ENCODE data around the gene SPTLC2.

Gene SPTLC2

GRCh38 chr14:77498120-77498979, 118.1 kb downstream of the SPTLC2 start, which contains the start of gene ISM2:
Gene ISM2 (minus strand): TSS chr14:77498816. CDS start chr14:77498793, 23 bp downstream.
- peaks cover 24% of the 10 kb centered on the region for H3K27me3 ChIP-seq (replicated peaks)
- no peaks in the 10 kb centered on the region for H3K36me3 ChIP-seq (replicated peaks)
- peak within 1 kb of the TSS; percentile 42 for H3K4me3 ChIP-seq (ENCODE audit: low read depth, low read length)
- no peak within 1 kb of the TSS for H3K27ac ChIP-seq
- peak; percentile 2 for DNase-seq
- TF ChIP-seq, protein P1, sequence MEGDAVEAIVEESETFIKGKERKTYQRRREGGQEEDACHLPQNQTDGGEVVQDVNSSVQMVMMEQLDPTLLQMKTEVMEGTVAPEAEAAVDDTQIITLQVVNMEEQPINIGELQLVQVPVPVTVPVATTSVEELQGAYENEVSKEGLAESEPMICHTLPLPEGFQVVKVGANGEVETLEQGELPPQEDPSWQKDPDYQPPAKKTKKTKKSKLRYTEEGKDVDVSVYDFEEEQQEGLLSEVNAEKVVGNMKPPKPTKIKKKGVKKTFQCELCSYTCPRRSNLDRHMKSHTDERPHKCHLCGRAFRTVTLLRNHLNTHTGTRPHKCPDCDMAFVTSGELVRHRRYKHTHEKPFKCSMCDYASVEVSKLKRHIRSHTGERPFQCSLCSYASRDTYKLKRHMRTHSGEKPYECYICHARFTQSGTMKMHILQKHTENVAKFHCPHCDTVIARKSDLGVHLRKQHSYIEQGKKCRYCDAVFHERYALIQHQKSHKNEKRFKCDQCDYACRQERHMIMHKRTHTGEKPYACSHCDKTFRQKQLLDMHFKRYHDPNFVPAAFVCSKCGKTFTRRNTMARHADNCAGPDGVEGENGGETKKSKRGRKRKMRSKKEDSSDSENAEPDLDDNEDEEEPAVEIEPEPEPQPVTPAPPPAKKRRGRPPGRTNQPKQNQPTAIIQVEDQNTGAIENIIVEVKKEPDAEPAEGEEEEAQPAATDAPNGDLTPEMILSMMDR (IDR thresholded peaks at IDR 0.05; ENCODE audit: low read depth, low read length, missing control alignments), result no peak
- in situ Hi-C loops (cut with HindIII; ENCODE audit: low pct_ligation_motif_present, low sequenced_read_pairs), result no loop called here

GRCh38 chr14:77495334-77495733, 121.1 kb downstream of the SPTLC2 start:
- no peak overlapping the region for H3K27ac ChIP-seq
- in situ Hi-C loops (cut with HindIII; ENCODE audit: low pct_ligation_motif_present, low sequenced_read_pairs), result no loop called here
- H3K27me3 ChIP-seq (replicated peaks), result peaks cover 24% of the 10 kb centered on the region
- no peak for DNase-seq
- H3K4me3 ChIP-seq (ENCODE audit: low read depth, low read length), result no peak overlapping the region
- TF ChIP-seq, protein P1 (IDR thresholded peaks at IDR 0.05; ENCODE audit: low read depth, low read length, missing control alignments), result no peak
- H3K36me3 ChIP-seq (replicated peaks), result no peaks in the 10 kb centered on the region

GRCh38 chr14:77491056-77491455, 125.4 kb downstream of the SPTLC2 start:
- H3K27me3 ChIP-seq (replicated peaks), result no peaks in the 10 kb centered on the region
- TF ChIP-seq, protein P1 (IDR thresholded peaks at IDR 0.05; ENCODE audit: low read depth, low read length, missing control alignments), result no peak
- H3K27ac ChIP-seq, result no peak overlapping the region
- no peak overlapping the region for H3K4me3 ChIP-seq (ENCODE audit: low read depth, low read length)
- no peaks in the 10 kb centered on the region for H3K36me3 ChIP-seq (replicated peaks)
- in situ Hi-C loops (cut with HindIII; ENCODE audit: low pct_ligation_motif_present, low sequenced_read_pairs), result no loop called here
- DNase-seq, result no peak

GRCh38 chr14:77490347-77490986, 126.0 kb downstream of the SPTLC2 start:
- in situ Hi-C loops (cut with HindIII; ENCODE audit: low pct_ligation_motif_present, low sequenced_read_pairs), result no loop called here
- TF ChIP-seq, protein P1 (IDR thresholded peaks at IDR 0.05; ENCODE audit: low read depth, low read length, missing control alignments), result no peak
- no peak for DNase-seq
- Histone ChIP-seq H3K4me3 (ENCODE audit: low read depth, low read length) (no peak overlapping the region), H3K27me3 (replicated peaks) (no peaks in the 10 kb centered on the region), H3K27ac (no peak overlapping the region), H3K36me3 (replicated peaks) (no peaks in the 10 kb centered on the region)

- Histone ChIP-seq H3K27ac (no peak overlapping the region), H3K27me3 (replicated peaks) (no peaks in the 10 kb centered on the region), H3K36me3 (replicated peaks) (no peaks in the 10 kb centered on the region), H3K4me3 (ENCODE audit: low read depth, low read length) (no peak overlapping the region)
- in situ Hi-C loops (cut with HindIII; ENCODE audit: low pct_ligation_motif_present, low sequenced_read_pairs), result no loop called here
- DNase-seq, result no peak
- TF ChIP-seq, protein P1 (IDR thresholded peaks at IDR 0.05; ENCODE audit: low read depth, low read length, missing control alignments), result no peak
Observed at GRCh38 chr14:77489041-77489440, 127.4 kb downstream of the SPTLC2 start.

Measured in brain microvascular endothelial cell (primary cell).